Measurements from ENCODE around the gene EFHD1. TPM values are rescaled to one million over a fixed set of nuclear protein-coding genes. Genes with fewer than 3 reads are reported as not detected.
"Not testable (repeated sequence)": the region's sequence is repeated elsewhere in the genome, so short reads cannot be mapped to it uniquely, and the experiment has no call there.

The EFHD1 gene
- total and polyA plus RNA-seq, 9 of the 15 experiments (the other 6 are each of a cell fraction or from before 2014, with no cell fraction given) = 0.66 to 9.1 (median 2.0) TPM

DNA sequence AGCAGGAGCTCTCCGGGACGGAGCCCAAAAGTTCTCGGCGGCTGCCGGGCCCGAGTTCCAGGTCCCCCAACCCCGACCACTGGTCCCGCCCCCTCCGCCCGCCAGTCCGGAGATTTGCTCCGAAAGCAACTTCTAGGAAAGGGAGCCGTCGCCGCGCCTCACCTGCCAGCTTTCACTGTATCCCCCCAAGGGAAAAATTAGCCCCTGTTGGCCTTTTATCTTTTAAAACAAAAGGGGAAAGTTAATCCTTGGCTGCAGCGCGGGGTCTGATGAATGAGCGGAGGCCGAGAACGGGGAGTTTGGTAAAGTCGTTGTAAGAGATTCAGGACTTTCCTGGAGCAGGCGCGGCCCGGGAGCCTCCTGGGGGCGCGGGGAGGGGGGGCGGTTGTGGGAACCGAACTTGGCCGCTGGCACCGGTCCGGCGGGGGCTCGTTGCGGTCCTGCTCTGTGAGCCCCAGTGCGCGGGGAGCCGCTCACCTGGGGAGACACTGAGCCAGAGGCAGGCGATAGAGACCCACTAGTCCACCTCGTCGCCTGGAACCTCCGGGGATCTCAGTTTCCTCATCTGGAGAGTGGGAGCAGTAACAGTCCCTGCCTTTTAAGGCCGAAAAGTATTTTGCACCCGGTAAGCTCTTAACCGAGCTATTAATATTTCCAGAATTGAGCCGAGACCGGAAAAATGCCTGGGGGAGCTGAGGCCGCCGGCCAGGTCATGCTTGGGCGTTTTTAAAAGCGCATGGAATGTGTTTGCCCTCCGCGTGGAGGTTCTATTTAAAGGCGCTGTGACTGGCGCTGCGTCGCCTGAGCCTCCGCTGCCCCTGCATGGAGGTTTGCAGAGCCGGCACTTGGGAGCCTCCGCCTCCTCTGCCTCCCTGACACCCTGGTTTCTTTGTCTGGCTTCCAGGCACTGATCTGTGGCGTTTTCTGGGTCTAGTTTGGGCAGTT lies 1.1 kb downstream of the EFHD1 start:
- H3K4me2 ChIP-seq (ENCODE audit: insufficient read depth, low read length) = peak overlapping the region; percentile 76; the same call in 1 of the 2 replicates
- no peaks in the 10 kb centered on the region for H3K36me3 ChIP-seq (ENCODE audit: control insufficient read depth, insufficient read depth, low read length)
- no peaks in the 10 kb centered on the region for H4K20me1 ChIP-seq (replicated peaks; ENCODE audit: control insufficient read depth, insufficient read depth, low read length)
- peaks cover 0 to 21% of the 10 kb centered on the region in 2 experiments; a peak in 3 of 5 replicates for H3K4me1 ChIP-seq (replicated peaks in 1 of 2; ENCODE audit: control insufficient read depth in 2 of 2, insufficient read depth in 2 of 2, low read length in 2 of 2)
- no peaks in the 10 kb centered on the region for H3K79me2 ChIP-seq (ENCODE audit: control insufficient read depth, insufficient read depth, low read length)
- 35% methylated on average over 32 of the region's 61 CpGs for WGBS (ENCODE audit: insufficient coverage, low coverage, missing lambda C conversion rate)
- in situ Hi-C loops (cut with MboI) (no loop called here), intact Hi-C loops (cut with micrococcal nuclease) (no loop called here)
- H3K9me3 ChIP-seq (replicated peaks; ENCODE audit: control insufficient read depth, insufficient read depth, low read depth, low read length) = no peaks in the 10 kb centered on the region
- H3K27me3 ChIP-seq (ENCODE audit: control insufficient read depth in 2 of 2, insufficient read depth in 2 of 2, low read length in 2 of 2) = peaks cover 0 to 2% of the 10 kb centered on the region in 2 experiments; a peak in 2 of 5 replicates
- TSS peak; percentile 47 for BruUV-seq (replicated peaks)
- no peaks in the 10 kb centered on the region for H3K9me1 ChIP-seq (ENCODE audit: control insufficient read depth, insufficient read depth, low read length)
- no peak overlapping the region for H2AFZ ChIP-seq (ENCODE audit: low read depth, low read length)
- ATAC-seq (peak; percentile 24; the same call in 2 of the 3 replicates), FAIRE-seq (no peak), DNase-seq (ENCODE audit: extremely low read depth in 1 of 4, low spot score in 3 of 4) (peak; percentile 11 to 43 (median 40))
- peak overlapping the region in 1 of 2 experiments; percentile 90; a peak in 1 of 4 replicates for H3K9ac ChIP-seq (ENCODE audit: insufficient read depth in 1 of 2, low read depth in 2 of 2, low read length in 2 of 2)
- POLR2A ChIA-PET = interaction anchor here (1.4 kb wide), 1 partner anchor 102 kb away, joined by 3 read pairs; no protein-coding TSS in a partner anchor
- TF ChIP-seq, protein P1, sequence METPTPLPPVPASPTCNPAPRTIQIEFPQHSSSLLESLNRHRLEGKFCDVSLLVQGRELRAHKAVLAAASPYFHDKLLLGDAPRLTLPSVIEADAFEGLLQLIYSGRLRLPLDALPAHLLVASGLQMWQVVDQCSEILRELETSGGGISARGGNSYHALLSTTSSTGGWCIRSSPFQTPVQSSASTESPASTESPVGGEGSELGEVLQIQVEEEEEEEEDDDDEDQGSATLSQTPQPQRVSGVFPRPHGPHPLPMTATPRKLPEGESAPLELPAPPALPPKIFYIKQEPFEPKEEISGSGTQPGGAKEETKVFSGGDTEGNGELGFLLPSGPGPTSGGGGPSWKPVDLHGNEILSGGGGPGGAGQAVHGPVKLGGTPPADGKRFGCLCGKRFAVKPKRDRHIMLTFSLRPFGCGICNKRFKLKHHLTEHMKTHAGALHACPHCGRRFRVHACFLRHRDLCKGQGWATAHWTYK (CRISPR knock-in tag; IDR thresholded peaks at IDR 0.05) = no peak
- TF ChIP-seq BCOR (IDR thresholded peaks at IDR 0.05) = 0 out of 2 replicates have a peak, but pooled peaks have one; percentile 15
- TF ChIP-seq, protein P2, sequence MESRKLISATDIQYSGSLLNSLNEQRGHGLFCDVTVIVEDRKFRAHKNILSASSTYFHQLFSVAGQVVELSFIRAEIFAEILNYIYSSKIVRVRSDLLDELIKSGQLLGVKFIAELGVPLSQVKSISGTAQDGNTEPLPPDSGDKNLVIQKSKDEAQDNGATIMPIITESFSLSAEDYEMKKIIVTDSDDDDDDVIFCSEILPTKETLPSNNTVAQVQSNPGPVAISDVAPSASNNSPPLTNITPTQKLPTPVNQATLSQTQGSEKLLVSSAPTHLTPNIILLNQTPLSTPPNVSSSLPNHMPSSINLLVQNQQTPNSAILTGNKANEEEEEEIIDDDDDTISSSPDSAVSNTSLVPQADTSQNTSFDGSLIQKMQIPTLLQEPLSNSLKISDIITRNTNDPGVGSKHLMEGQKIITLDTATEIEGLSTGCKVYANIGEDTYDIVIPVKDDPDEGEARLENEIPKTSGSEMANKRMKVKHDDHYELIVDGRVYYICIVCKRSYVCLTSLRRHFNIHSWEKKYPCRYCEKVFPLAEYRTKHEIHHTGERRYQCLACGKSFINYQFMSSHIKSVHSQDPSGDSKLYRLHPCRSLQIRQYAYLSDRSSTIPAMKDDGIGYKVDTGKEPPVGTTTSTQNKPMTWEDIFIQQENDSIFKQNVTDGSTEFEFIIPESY (CRISPR knock-in tag; IDR thresholded peaks at IDR 0.05) = peak; percentile 77
- peak overlapping the region; percentile 48 for H3K4me3 ChIP-seq
- CTCF ChIA-PET (ENCODE audit: low intra/inter-chr PET ratio) = no interaction called here
- H3K27ac ChIP-seq (ENCODE audit: extremely low read depth, low read depth, low read length) = no peak overlapping the region

DNA sequence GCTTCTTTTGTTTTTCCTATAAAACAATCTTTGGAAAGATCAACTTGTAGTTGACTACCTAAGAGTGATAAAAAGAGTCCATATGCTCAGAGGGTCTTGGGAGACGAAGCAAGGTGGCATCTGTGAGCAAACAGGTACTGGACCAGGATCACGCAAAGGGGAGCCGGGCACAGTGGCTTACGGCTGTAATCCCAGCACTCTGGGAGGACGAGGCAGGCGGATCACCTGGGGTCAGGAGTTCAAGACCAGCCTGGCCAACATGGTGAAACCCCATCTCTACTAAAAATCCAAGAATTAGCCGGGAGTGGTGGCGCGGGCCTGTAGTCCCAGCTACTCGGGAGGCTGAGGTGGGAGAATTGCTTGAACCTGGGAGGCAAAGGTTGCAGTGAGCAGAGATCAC lies 2.0 kb downstream of the EFHD1 start:
- H3K9me3 ChIP-seq (replicated peaks; ENCODE audit: control insufficient read depth, insufficient read depth, low read depth, low read length); intact Hi-C loops (cut with micrococcal nuclease); in situ Hi-C loops (cut with MboI); H3K9me1 ChIP-seq (ENCODE audit: control insufficient read depth, insufficient read depth, low read length); ATAC-seq; FAIRE-seq; H3K9ac ChIP-seq (ENCODE audit: insufficient read depth in 1 of 2, low read depth in 2 of 2, low read length in 2 of 2); H3K27me3 ChIP-seq (ENCODE audit: control insufficient read depth in 2 of 2, insufficient read depth in 2 of 2, low read length in 2 of 2); CTCF ChIA-PET (ENCODE audit: low intra/inter-chr PET ratio); H3K4me3 ChIP-seq; BruUV-seq (replicated peaks); H3K36me3 ChIP-seq (ENCODE audit: control insufficient read depth, insufficient read depth, low read length); H2AFZ ChIP-seq (ENCODE audit: low read depth, low read length); H3K27ac ChIP-seq (ENCODE audit: extremely low read depth, low read depth, low read length); DNase-seq (ENCODE audit: extremely low read depth in 1 of 4, low spot score in 3 of 4); H4K20me1 ChIP-seq (replicated peaks; ENCODE audit: control insufficient read depth, insufficient read depth, low read length); H3K79me2 ChIP-seq (ENCODE audit: control insufficient read depth, insufficient read depth, low read length); POLR2A ChIA-PET; H3K4me2 ChIP-seq (ENCODE audit: insufficient read depth, low read length): not testable (repeated sequence)
- 81% methylated on average over 7 of the region's 10 CpGs for WGBS (ENCODE audit: insufficient coverage, low coverage, missing lambda C conversion rate)
- peaks cover 0 to 21% of the 10 kb centered on the region in 2 experiments; a peak in 3 of 5 replicates for H3K4me1 ChIP-seq (replicated peaks in 1 of 2; ENCODE audit: control insufficient read depth in 2 of 2, insufficient read depth in 2 of 2, low read length in 2 of 2)

All from K562 (cell line).